ENCODE data around the gene CTXN2. TPM values are rescaled to one million over a fixed set of nuclear protein-coding genes. Genes with fewer than 3 reads are reported as not detected.

Gene CTXN2
- total RNA-seq, 1 donor from 2014 or later = not detected

DNA sequence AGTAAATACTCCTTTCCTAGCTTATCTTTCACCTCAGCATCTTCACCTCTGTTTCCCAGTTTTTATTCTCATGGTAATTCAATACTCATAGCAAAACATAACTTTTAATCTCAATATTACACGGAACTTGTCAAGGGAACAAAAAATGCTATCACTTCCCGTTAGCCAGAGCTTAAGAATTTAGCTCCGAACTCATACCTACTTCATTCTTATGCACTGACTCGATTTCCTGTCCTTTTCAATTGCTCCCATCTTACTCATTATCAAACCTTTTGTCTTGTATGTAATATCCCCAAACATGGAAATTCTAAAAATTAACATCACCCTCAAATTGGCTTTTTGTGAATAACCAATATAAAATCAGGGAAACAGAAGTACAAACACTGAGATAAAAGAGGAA, 41.6 kb upstream of the CTXN2 start:
- Histone ChIP-seq H3K36me3 (no peaks in the 10 kb centered on the region), H3K9me3 (replicated peaks) (no peaks in the 10 kb centered on the region), H3K4me3 (no peak overlapping the region), H3K27me3 (ENCODE audit: low read depth) (no peaks in the 10 kb centered on the region), H3K4me1 (peaks cover under 1% of the 10 kb centered on the region), H3K27ac (replicated peaks) (no peak overlapping the region)
- TF ChIP-seq, protein P1, sequence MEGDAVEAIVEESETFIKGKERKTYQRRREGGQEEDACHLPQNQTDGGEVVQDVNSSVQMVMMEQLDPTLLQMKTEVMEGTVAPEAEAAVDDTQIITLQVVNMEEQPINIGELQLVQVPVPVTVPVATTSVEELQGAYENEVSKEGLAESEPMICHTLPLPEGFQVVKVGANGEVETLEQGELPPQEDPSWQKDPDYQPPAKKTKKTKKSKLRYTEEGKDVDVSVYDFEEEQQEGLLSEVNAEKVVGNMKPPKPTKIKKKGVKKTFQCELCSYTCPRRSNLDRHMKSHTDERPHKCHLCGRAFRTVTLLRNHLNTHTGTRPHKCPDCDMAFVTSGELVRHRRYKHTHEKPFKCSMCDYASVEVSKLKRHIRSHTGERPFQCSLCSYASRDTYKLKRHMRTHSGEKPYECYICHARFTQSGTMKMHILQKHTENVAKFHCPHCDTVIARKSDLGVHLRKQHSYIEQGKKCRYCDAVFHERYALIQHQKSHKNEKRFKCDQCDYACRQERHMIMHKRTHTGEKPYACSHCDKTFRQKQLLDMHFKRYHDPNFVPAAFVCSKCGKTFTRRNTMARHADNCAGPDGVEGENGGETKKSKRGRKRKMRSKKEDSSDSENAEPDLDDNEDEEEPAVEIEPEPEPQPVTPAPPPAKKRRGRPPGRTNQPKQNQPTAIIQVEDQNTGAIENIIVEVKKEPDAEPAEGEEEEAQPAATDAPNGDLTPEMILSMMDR (IDR thresholded peaks at IDR 0.05; ENCODE audit: borderline replicate concordance) = no peak
- no peak for DNase-seq
- intact Hi-C loops (cut with micrococcal nuclease) = no loop called here

DNA sequence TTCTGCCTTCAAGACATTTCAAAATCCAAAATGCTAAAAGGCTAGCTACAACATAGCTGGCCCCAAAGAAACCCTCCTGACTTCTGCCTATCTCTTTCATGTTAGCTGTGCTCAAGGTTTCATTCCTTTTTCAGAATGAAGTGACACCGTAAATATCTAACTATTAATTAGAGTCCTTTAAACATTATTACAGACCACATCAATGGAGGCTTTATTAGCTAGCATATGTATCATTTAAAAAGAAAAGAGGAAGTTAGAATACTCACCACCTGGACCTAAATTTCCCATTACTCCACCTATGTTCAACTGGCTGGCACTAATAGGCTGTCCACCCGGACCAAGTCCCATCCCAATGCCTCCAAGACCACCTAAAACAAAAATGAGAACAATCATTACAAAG, 37.9 kb upstream of the CTXN2 start:
- Histone ChIP-seq H3K4me3 (no peak overlapping the region), H3K36me3 (peaks cover 1% of the 10 kb centered on the region), H3K27me3 (ENCODE audit: low read depth) (no peaks in the 10 kb centered on the region), H3K27ac (replicated peaks) (no peak overlapping the region), H3K4me1 (no peaks in the 10 kb centered on the region), H3K9me3 (replicated peaks) (no peaks in the 10 kb centered on the region)
- intact Hi-C loops (cut with micrococcal nuclease) = no loop called here
- TF ChIP-seq, protein P1 (IDR thresholded peaks at IDR 0.05; ENCODE audit: borderline replicate concordance) = no peak
- DNase-seq = no peak

DNA sequence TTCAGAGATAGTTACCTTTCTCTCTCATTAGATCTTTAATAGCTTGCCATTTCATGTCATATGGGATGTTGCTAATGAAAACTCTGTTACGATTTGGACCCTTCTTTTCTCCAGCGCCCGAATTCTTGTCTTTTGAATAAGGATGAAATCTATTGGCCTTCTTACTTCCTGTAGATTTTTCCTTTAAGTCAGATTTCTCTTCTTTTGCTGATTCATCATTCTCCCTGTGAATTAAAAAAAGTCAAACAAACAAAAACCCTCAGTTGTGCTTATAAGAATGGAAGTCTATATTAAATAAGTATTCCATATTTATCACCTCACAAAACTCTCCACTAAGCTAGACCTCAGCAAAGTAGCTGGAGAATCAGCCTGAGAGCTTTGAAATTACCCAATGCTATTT, 22.8 kb upstream of the CTXN2 start:
- TF ChIP-seq, protein P1 (IDR thresholded peaks at IDR 0.05; ENCODE audit: borderline replicate concordance) = no peak
- Histone ChIP-seq H3K4me1 (no peaks in the 10 kb centered on the region), H3K4me3 (no peak overlapping the region), H3K27ac (replicated peaks) (no peak overlapping the region), H3K27me3 (ENCODE audit: low read depth) (no peaks in the 10 kb centered on the region), H3K36me3 (no peaks in the 10 kb centered on the region), H3K9me3 (replicated peaks) (peaks cover 13% of the 10 kb centered on the region)
- intact Hi-C loops (cut with micrococcal nuclease) = no loop called here
- DNase-seq = no peak

DNA sequence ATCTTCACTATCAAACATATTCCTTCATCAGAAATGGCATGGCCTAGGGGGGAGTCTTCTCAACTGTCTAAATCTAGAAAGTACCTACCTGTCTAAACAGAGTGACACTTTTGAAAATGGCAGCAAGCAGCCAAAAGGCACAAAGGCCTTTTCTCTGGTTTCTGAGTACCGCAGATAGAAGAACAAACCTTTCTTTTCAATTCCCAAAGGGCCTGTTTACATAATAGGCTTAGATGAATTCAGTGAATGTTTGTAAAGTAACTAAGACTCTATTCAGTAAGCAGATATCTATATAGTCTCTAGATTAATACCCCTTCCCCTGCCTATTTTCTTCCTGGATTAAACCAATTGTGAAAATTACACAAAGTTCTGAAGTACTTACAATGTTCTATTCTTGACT, 20.5 kb upstream of the CTXN2 start:
- TF ChIP-seq, protein P1 (IDR thresholded peaks at IDR 0.05; ENCODE audit: borderline replicate concordance) = no peak
- Histone ChIP-seq H3K4me1 (no peaks in the 10 kb centered on the region), H3K36me3 (no peaks in the 10 kb centered on the region), H3K9me3 (replicated peaks) (peaks cover 18% of the 10 kb centered on the region), H3K4me3 (no peak overlapping the region), H3K27me3 (ENCODE audit: low read depth) (no peaks in the 10 kb centered on the region), H3K27ac (replicated peaks) (no peak overlapping the region)
- intact Hi-C loops (cut with micrococcal nuclease) = no loop called here
- DNase-seq = no peak

DNA sequence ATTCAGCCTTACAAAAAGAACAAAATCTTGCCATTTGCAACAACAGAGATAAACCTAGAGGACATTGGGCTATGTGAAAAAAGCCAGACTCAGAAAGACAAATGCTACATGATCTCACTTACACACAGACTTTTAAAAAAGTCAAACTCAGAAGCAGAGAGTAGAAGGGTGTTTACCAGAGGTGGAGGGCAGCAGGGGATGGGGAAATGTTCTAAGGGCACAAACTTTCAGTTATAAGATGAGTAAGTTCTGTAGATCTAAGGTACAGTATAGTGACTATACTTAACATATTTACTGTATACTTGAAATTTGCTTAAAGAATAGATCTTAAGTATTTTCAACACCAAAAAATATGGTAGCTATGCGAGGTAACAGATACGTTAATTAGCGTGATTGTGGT, 16.3 kb upstream of the CTXN2 start:
- Histone ChIP-seq H3K9me3 (replicated peaks) (peaks cover 18% of the 10 kb centered on the region), H3K4me3 (no peak overlapping the region), H3K4me1 (peaks cover 22% of the 10 kb centered on the region), H3K27ac (replicated peaks) (no peak overlapping the region), H3K27me3 (ENCODE audit: low read depth) (peaks cover 14% of the 10 kb centered on the region), H3K36me3 (no peaks in the 10 kb centered on the region)
- intact Hi-C loops (cut with micrococcal nuclease) = no loop called here
- TF ChIP-seq, protein P1 (IDR thresholded peaks at IDR 0.05; ENCODE audit: borderline replicate concordance) = no peak
- no peak for DNase-seq

DNA sequence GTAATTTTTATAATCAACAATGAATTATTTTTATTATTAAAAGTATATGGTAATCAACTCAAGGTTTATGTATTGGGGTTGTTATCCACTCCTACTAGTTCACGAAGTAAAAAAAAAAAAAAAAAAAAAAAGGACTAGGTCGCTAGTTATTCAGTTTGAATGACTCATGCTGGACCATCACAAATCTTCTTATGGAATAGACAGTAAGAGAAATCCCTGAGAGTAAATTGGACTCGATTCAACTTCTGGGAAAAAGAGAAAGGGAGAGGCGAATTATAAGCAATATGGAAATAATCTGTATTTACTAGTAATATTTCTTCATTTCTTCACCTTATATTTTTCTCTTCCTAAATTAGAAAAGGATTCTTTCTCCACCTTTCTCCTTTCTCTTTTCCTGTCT, 15.4 kb upstream of the CTXN2 start:
- Histone ChIP-seq H3K27ac (replicated peaks) (no peak overlapping the region), H3K9me3 (replicated peaks) (peaks cover 18% of the 10 kb centered on the region), H3K4me3 (no peak overlapping the region), H3K4me1 (peaks cover 22% of the 10 kb centered on the region), H3K36me3 (no peaks in the 10 kb centered on the region), H3K27me3 (ENCODE audit: low read depth) (peaks cover 14% of the 10 kb centered on the region)
- intact Hi-C loops (cut with micrococcal nuclease) = no loop called here
- no peak for DNase-seq
- TF ChIP-seq, protein P1 (IDR thresholded peaks at IDR 0.05; ENCODE audit: borderline replicate concordance) = no peak

All from left ventricle myocardium inferior (tissue), 1 donor.